AG09309 (cell line): ENCODE measurements around the gene UCK1.

Experiments
- DNase-seq: peaks from one replicate; pipeline ENCODE4 v3.0.0-alpha.2; 2010; ENCODE audit warnings: low read depth
- H3K4me3 ChIP-seq: 2 replicates; pipeline ENCODE4 v1.5.1; 2011; ENCODE audit warnings: mild to moderate bottlenecking, low read depth, low read length, moderate library complexity; ENCODE audit not compliant: control insufficient read depth
- CTCF ChIP-seq: IDR thresholded peaks from 2 replicates; pipeline ENCODE4 v1.5.1; 2011; ENCODE audit warnings: mild to moderate bottlenecking, low read depth, low read length, inconsistent platforms; ENCODE audit not compliant: insufficient read depth, control insufficient read depth; ENCODE audit errors: missing control alignments

The UCK1 gene

DNA sequence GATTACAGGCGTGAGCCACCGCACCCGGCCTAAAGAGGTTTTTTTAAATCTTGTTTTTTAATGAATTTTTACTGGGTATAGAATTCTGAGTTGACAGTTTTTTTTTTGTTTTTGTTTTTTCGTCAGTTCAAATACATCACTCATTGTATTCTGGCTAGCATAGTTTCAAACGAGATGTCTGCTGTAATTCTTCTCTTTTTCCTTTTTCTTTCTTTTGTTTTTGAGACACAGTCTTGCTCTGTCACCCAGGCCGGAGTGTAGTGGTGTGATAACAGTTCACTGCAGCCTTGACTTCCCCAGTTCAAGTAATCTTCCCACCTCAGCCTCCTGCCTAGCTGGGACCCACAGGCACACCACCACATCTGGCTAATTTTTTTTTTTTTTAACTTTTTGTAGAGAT is 12.1 kb upstream of the UCK1 start:
- DNase-seq: no peak
- TF ChIP-seq CTCF: no peak
- H3K4me3 ChIP-seq: no peak overlapping the region

GRCh38 chr9:131539223-131539923 is 8.3 kb upstream of the UCK1 start:
- H3K4me3 ChIP-seq: no peak overlapping the region
- DNase-seq: no peak
- TF ChIP-seq CTCF: no peak

DNA sequence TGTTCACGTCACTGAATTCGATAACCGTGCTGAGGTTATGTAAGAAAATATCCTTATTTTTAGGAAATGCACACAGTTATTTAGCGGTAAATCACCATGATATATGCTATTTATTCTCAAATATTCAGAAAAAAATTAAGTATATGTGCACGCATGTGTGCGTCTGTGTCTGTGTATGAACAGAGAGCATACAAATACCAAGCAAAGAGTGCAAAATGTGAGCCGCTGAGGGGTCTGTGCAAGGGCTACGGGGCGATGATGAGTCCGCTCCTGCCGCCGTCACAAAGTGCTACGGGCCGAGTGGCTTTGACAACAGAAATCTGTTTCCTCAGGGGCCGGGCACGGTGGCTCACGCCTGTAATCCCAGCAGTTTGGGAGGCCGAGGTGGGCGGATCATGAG is 6.9 kb upstream of the UCK1 start:
- H3K4me3 ChIP-seq: no peak overlapping the region
- TF ChIP-seq CTCF: no peak
- DNase-seq: no peak

- TF ChIP-seq CTCF: no peak
- H3K4me3 ChIP-seq: no peak overlapping the region
- no peak for DNase-seq
Measured at GRCh38 chr9:131534721-131535237, 3.7 kb upstream of the UCK1 start.

GRCh38 chr9:131530546-131530919 is 530 bp downstream of the UCK1 start:
- peak; percentile 47 for TF ChIP-seq CTCF
- H3K4me3 ChIP-seq: peak overlapping the region; percentile 88
- no peak for DNase-seq

DNA sequence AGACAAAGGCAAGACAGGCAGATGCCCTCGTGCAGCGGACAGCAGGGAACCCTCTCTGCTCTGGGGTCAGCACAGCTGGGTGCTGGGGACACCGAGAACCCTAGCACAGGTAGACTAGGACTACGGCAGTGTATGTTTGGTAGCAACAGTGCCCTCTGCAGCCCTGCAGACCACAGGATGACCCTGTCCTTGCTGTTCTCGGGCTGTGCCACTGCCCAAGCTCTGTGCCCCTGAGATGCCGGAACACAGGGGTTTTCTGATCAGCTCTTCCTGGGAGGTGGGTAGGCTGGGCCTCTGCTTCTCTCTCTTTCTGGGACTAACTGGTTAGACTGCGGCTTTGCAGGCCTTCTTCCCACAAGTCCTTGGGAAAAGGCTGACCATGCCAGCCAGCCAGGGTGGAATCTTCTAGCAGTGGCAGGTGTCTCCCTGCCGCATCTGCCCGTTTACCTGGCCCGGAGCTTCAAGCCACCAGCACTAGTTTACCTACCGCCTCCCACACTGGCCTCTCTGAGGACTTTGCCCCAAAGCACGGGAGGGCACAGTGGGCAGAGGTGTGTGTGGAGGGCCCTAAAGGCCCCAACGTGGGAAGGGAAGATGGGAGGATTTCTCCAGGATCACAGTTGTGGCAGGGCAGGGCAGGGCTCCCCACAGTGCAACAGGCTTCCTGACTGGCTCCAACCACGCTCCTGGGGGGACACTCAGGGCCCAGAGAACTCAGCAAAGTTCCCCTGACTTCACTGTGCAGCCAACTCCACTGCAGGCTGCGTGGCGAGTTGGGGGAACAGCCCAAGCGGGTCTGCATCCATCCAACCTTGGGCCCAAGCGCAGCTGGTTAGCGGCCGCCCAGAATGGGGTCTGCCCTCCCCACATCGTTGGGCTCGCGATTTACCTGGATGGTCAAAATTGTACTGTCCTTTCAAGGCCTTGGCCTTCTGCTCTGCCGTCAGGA is 1.2 kb downstream of the UCK1 start:
- no peak for DNase-seq
- peak overlapping the region; percentile 88 for H3K4me3 ChIP-seq
- no peak for TF ChIP-seq CTCF
